Measurements from ENCODE around the gene RNF183.

Gene RNF183

DNA sequence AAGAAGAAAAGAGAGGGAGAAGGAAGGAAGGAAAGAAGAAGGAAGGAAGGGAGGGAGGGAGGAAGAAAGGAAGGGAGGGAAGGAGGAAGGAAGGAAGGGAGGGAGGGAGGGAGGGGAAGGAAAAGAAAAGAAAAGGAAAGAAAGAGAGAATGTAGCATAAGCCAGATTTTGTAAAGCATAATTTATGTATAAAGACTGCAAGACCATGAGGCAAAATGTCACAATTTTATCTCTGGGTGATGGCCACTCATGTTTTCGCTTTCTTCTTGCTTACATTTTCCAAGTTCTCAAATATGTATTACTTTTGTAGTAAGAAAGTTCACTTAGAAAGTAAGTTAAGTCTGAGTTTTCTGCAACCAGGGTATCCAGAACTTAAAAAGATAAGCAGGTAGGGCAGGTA is 3.4 kb upstream of the RNF183 start:
- no peak overlapping the region for H3K4me3 ChIP-seq (ENCODE audit: low read length)
- no peak overlapping the region for H3K27ac ChIP-seq (ENCODE audit: low read depth, low read length)
- no peaks in the 10 kb centered on the region for H3K9me2 ChIP-seq (replicated peaks; ENCODE audit: control insufficient read depth, low read length)
- TF ChIP-seq CTCF (IDR thresholded peaks at IDR 0.05; ENCODE audit: low read depth, low read length, poor library complexity, severe bottlenecking) (no peak), EZH2phosphoT487 (IDR thresholded peaks at IDR 0.05; ENCODE audit: borderline replicate concordance, low read length) (no peak)
- H3K4me2 ChIP-seq (ENCODE audit: low read length) = no peak overlapping the region
- no peaks in the 10 kb centered on the region for H4K20me1 ChIP-seq (ENCODE audit: control insufficient read depth, insufficient read depth, low read depth, low read length)
- peaks cover 8% of the 10 kb centered on the region; the same call in 1 of the 2 replicates for H3K27me3 ChIP-seq (ENCODE audit: control insufficient read depth, low read length)
- no peaks in the 10 kb centered on the region for H3F3A ChIP-seq (ENCODE audit: control insufficient read depth, insufficient read depth)
- H3K4me1 ChIP-seq (ENCODE audit: control insufficient read depth, low read length) = no peaks in the 10 kb centered on the region
- H3K9me3 ChIP-seq (ENCODE audit: control insufficient read depth, insufficient read depth, low read length) = no peaks in the 10 kb centered on the region
- H3K36me3 ChIP-seq (ENCODE audit: control insufficient read depth, low read length) = no peaks in the 10 kb centered on the region
- no peaks in the 10 kb centered on the region for H3K79me2 ChIP-seq (ENCODE audit: control insufficient read depth, low read length)

DNA sequence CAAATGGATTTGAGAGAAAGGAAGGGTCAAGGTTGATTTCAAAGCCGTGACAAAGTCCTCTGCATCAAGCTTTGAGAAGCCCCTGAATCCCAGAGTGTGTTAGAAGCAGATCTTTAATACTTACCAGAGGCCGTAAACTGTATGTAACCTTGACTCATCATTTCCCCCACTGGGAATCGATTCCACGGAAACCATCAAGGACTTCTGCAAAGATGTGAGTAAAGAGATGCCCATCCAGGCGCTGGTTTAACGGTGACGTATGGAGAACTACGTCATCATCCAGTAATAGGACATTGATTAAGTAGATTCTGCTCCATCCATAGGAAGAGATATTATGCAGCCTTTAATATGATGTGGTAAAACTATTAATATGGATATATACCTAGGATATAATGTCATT is 1.6 kb downstream of the RNF183 start:
- Histone ChIP-seq H3K36me3 (ENCODE audit: control insufficient read depth, low read length) (no peaks in the 10 kb centered on the region), H3F3A (ENCODE audit: control insufficient read depth, insufficient read depth) (no peaks in the 10 kb centered on the region), H3K27ac (ENCODE audit: low read depth, low read length) (no peak overlapping the region), H3K79me2 (ENCODE audit: control insufficient read depth, low read length) (no peaks in the 10 kb centered on the region), H3K9me2 (replicated peaks; ENCODE audit: control insufficient read depth, low read length) (no peaks in the 10 kb centered on the region), H3K4me2 (ENCODE audit: low read length) (no peak overlapping the region), H3K27me3 (ENCODE audit: control insufficient read depth, low read length) (peaks cover 12% of the 10 kb centered on the region), H3K9me3 (ENCODE audit: control insufficient read depth, insufficient read depth, low read length) (no peaks in the 10 kb centered on the region), H3K4me1 (ENCODE audit: control insufficient read depth, low read length) (no peaks in the 10 kb centered on the region), H3K4me3 (ENCODE audit: low read length) (no peak overlapping the region), H4K20me1 (ENCODE audit: control insufficient read depth, insufficient read depth, low read depth, low read length) (no peaks in the 10 kb centered on the region)
- TF ChIP-seq EZH2phosphoT487 (IDR thresholded peaks at IDR 0.05; ENCODE audit: borderline replicate concordance, low read length) (no peak), CTCF (IDR thresholded peaks at IDR 0.05; ENCODE audit: low read depth, low read length, poor library complexity, severe bottlenecking) (no peak)

- Histone ChIP-seq H3K27me3 (ENCODE audit: control insufficient read depth, low read length) (peaks cover 12% of the 10 kb centered on the region), H4K20me1 (ENCODE audit: control insufficient read depth, insufficient read depth, low read depth, low read length) (no peaks in the 10 kb centered on the region), H3K27ac (ENCODE audit: low read depth, low read length) (no peak overlapping the region), H3K9me2 (replicated peaks; ENCODE audit: control insufficient read depth, low read length) (no peaks in the 10 kb centered on the region), H3K79me2 (ENCODE audit: control insufficient read depth, low read length) (no peaks in the 10 kb centered on the region), H3K36me3 (ENCODE audit: control insufficient read depth, low read length) (no peaks in the 10 kb centered on the region), H3K9me3 (ENCODE audit: control insufficient read depth, insufficient read depth, low read length) (no peaks in the 10 kb centered on the region), H3K4me1 (ENCODE audit: control insufficient read depth, low read length) (no peaks in the 10 kb centered on the region), H3K4me3 (ENCODE audit: low read length) (no peak overlapping the region), H3F3A (ENCODE audit: control insufficient read depth, insufficient read depth) (0 out of 2 replicates have a peak, but pooled peaks cover 3% of the 10 kb centered on the region), H3K4me2 (ENCODE audit: low read length) (no peak overlapping the region)
- no peak for TF ChIP-seq CTCF (IDR thresholded peaks at IDR 0.05; ENCODE audit: low read depth, low read length, poor library complexity, severe bottlenecking)
- TF ChIP-seq EZH2phosphoT487 (IDR thresholded peaks at IDR 0.05; ENCODE audit: borderline replicate concordance, low read length) = no peak
These were observed 3.3 kb downstream of the RNF183 start for GRCh38 chr9:113299800-113300292.

Data from DOHH2 (cell line).